ENCODE measurements around the gene GOLPH3.

GOLPH3 gene

DNA sequence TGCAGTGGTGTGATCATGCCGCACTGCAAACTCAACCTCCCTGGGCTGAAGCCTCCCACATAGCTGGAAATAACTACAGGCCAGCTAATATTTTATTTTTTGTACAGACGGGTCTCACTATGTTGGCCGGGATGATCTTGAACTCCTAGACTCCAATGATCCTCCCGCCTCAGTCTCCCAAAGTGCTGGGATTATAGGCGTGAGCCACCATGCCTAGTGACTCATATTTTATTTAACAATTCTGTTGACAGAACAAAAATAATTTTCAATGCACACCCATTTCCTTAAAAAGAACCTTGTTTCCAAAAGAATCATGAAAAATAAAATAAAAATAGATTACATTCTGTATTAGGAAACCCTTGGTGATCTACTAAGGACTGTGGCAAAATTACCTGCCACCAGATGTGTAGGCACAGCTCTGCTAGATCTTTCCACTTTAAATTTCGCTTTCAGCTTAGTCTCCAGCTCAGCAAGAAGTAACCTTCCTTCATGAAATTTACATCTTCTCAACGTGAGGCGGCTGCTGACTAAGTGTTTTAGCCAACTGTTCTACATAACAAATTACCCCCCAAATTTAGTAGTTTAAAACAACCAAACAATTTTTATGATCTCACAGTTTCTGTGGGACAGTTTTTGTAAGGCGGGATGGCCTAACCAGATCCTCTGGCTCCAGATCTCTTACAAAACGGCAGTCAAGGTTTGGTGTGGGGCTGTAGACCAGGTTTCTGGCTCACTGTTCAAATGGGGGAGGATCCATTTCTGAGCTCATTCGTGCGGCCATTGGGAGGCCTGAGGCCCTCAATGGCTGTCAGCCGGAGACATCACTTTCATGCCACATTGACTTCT, 32.6 kb upstream of the GOLPH3 start:
- peak; percentile 49 for DNase-seq (ENCODE audit: low read depth)
- TF ChIP-seq, protein P1, sequence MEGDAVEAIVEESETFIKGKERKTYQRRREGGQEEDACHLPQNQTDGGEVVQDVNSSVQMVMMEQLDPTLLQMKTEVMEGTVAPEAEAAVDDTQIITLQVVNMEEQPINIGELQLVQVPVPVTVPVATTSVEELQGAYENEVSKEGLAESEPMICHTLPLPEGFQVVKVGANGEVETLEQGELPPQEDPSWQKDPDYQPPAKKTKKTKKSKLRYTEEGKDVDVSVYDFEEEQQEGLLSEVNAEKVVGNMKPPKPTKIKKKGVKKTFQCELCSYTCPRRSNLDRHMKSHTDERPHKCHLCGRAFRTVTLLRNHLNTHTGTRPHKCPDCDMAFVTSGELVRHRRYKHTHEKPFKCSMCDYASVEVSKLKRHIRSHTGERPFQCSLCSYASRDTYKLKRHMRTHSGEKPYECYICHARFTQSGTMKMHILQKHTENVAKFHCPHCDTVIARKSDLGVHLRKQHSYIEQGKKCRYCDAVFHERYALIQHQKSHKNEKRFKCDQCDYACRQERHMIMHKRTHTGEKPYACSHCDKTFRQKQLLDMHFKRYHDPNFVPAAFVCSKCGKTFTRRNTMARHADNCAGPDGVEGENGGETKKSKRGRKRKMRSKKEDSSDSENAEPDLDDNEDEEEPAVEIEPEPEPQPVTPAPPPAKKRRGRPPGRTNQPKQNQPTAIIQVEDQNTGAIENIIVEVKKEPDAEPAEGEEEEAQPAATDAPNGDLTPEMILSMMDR (IDR thresholded peaks at IDR 0.05; ENCODE audit: low read depth, low read length, missing control alignments): no peak
- no peak overlapping the region for H3K4me3 ChIP-seq (ENCODE audit: low read depth, low read length)

DNA sequence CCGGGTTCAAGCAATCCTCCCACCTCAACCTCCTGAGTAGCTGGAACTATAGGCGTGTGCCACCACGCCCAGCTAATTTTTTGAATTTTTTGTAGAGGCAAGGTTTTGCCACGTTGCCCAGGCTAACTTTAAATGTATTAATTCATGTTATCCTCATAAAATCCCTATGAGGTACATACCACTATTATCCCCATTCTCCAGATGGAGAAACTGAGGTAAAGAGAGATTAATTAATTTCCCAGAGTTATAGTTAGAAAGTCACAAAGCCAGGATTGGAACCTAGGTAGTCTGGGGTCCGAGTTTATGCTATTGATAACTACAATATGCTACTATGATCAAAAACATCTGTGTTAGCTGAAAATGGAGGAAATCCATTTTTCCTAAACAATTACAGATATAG, 31.9 kb upstream of the GOLPH3 start:
- no peak overlapping the region for H3K4me3 ChIP-seq (ENCODE audit: low read depth, low read length)
- DNase-seq (ENCODE audit: low read depth): no peak
- TF ChIP-seq, protein P1 (IDR thresholded peaks at IDR 0.05; ENCODE audit: low read depth, low read length, missing control alignments): no peak

DNA sequence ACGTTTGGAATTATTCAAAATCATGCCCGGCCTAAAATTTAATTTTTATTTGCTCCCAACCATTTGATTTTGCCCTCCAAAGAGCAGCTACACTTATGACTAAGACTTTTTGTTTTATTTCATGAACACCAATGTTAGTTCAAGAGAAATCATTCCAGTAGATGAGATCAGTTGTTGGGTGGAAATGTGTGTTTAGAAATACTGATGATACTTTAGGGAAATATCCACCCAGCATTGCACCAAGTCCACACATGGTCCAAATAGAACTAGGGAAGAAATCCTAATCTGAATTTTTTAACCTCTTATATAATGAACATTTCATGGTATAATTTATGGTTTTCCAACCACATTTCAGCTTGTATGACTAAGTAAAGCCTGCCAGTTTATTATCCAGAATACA, 28.3 kb upstream of the GOLPH3 start:
- TF ChIP-seq, protein P1 (IDR thresholded peaks at IDR 0.05; ENCODE audit: low read depth, low read length, missing control alignments): no peak
- no peak for DNase-seq (ENCODE audit: low read depth)
- no peak overlapping the region for H3K4me3 ChIP-seq (ENCODE audit: low read depth, low read length)

DNA sequence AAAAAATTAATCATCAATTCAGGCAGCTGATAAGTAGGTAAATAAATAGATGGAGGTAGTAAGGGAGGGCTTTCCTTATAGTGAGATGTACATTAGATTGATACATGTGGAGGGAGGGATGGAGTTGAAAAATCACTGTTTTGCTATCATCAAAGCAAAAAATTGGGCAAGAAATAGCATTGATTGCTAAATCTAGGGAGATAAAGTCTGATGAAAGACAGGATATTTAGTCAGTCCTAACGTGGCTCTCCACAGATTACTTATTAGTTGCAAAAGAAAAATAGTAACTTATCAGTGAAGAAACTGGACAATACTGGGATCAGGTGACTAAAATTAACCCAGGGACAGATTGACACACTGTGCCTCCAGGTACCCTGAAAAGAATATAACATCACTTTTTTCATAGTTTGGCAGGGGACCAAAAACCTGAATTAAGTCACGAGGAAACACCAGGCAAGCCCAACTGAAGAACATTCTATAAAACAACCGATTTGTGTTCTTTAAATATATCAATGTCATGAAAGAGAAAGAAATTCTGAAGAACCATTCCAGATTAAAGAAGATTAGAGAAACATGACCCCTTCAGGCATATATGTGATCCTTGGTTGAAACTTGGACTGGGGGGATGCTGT, 27.1 kb upstream of the GOLPH3 start:
- TF ChIP-seq, protein P1 (IDR thresholded peaks at IDR 0.05; ENCODE audit: low read depth, low read length, missing control alignments): no peak
- H3K4me3 ChIP-seq (ENCODE audit: low read depth, low read length): no peak overlapping the region
- no peak for DNase-seq (ENCODE audit: low read depth)

DNA sequence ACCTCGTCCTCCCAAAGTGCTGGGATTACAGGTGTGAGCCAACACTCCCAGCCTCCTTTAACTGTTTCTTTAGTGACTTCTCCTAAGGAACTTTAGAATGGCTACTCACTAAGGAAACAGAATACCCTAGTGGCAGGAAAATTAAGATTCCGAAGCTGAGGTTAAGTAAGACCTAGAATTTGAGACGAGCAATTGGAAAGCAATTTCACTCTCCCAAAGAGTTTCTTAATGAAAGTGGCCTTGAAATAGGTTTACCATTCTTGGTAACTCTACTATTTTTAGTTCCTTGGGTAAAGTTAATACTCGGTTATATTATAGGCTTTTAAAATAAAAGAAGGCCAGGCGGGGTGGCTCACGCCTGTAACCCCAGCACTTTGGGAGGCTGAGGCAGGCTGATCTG, 22.9 kb upstream of the GOLPH3 start:
- no peak overlapping the region for H3K4me3 ChIP-seq (ENCODE audit: low read depth, low read length)
- TF ChIP-seq, protein P1 (IDR thresholded peaks at IDR 0.05; ENCODE audit: low read depth, low read length, missing control alignments): no peak
- no peak for DNase-seq (ENCODE audit: low read depth)

DNA sequence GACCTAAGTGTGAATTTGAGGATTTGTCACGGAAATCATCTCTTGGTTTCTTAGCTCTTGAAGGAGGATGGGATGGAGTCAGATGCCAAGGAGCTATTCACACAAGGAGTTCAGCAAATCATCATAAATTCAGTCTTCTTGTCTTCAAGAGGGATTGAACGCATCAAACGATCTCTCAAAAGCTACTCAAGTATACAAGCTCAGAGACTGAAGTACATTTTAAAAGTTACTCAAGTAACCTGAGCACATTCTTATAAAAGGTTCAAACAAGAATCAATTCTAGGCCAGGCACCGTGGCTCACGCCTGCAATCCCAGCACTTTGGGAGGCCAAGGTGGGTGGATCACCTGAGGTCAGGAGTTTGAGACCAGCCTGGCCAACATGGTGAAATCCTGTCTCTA, 21.1 kb upstream of the GOLPH3 start:
- H3K4me3 ChIP-seq (ENCODE audit: low read depth, low read length): no peak overlapping the region
- DNase-seq (ENCODE audit: low read depth): no peak
- TF ChIP-seq, protein P1 (IDR thresholded peaks at IDR 0.05; ENCODE audit: low read depth, low read length, missing control alignments): no peak
